HG03354 (cell line): ENCODE results near the gene RNU1-2.
"Not testable (repeated sequence)": the region's sequence is repeated elsewhere in the genome, so short reads cannot be mapped to it uniquely, and the experiment has no call there.

Source experiments
- ATAC-seq: cut with Tn5 transposase; IDR thresholded peaks from one replicate; pipeline ENCODE4 v1.9.1; 2021; ENCODE audit warnings: mild to moderate bottlenecking; ENCODE audit not compliant: unreplicated experiment, poor library complexity, severe bottlenecking

RNU1-2 gene

DNA sequence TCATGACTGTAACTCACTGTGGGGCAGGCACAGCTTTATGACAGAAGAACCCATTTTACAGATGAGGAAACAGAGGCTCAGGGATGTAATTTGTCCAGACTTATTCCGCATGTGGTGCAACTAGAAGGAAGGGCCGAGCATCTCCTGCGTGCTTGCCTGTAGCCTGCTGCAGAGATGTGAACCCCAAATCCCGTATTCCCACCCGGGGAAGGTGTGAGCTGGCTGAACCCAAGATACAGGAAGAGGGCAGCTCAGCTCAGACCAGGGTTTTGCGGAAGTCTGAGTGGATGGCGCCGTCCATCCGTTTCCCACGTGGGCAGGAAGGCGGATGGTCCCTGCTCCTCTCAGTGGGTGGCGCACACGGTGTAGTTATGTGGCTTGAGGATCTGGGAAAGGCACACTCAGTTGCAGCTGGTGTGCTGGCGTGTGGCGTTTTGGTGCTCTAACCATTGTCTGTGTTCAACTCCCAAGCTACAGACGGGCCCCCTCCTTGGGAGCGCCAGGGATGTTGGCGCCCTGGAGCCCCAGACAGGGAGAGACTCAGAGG lies 27.2 kb downstream of the RNU1-2 start:
- no peak for ATAC-seq

DNA sequence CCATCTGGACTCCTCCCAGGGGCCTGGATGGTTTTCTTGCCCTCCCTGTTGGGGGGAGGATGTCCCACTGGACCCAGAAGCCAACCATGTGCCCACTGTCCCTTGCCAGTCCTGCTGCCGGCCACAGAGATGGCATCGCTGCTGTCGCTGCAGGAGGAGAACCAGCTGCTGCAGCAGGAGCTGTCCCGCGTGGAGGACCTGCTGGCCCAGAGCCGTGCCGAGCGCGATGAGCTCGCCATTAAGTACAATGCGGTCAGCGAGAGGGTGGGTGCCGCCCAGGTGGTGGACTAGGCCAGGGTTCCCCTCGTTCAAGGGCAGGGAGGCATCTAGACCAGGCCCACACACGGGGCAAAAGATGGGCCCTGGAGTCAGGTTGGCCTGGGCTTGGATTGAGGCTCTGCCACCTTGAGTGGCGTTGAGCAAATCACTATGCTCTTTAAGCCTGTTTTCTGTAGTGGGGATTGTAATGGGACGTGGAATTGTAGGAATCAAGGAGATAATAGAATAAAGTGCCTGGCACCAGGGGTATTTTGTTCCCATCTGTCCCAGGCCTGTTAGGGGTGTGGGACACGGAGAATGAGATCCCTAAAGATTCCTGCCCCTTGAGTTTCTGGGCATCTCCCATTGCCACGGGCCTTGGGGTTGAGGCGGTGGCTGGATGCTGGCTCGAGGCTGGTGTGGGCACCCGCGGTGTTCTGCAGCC lies 28.6 kb downstream of the RNU1-2 start:
- no peak for ATAC-seq

DNA sequence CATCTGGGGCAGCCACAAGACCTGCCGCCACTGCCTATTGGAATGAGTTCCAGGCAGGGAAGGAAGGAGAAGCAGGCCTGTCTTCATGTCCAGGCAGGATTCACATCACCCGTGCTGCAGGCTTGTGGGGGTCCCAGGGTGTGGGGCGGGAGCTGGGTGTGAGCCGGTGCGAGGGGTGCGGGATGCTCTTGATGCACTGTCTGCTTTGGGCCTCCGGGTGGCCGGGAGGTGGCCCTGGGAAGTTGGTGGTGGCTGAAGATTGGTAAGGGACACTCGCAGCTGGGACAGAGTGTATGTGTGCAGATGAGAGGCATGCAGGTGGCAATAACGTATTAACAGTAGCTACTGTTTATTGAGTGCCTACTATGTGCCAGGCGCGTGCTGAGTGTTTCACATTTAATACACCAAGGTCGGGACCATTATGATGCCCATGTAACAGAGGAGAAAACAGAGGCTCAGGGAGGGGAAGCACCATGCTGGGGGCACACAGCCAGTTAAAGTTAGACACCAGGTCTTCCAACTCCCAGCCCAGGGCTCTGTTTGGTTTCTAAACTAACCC lies 29.2 kb downstream of the RNU1-2 start:
- no peak for ATAC-seq

DNA sequence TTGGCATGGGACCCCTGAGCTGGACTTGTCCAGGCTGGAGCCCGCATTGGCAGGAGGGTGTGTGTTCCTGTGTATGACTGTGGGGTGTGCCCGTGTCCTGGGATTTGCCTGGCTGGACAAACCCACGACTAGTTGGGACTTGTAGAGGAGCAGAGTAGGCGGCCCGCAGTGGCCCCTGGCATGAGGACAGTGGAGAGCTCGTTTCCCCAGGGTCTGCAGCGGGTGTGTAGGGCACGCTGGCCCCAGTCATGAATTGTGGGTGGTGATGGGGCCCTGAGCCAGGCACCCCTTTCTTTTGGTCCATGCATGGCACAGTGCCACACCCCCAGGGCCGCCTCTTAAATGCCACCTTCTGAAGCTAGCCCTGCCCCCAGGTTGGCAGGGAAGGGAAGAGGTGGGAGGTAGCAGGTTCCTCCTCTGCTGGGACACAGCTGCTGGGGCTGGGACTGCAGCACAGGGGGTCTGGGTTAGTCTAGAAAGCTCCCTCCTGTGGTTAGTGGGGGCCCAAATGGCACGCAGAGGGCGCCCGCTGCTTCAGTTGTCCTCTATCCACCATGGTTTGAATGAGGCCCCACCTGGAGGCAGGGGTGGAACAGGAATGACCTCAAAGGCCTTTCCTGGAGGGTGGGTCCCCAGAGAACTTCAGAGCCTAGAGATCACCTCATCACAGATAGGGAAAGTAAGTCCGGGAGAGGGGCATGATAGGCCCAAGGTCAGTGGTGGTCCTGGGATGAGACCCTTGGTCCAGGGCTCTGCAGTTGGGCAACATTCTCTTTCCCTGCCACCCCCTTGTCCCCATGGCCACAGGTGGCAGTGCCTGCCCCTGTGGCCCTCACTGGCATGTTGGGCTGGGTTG lies 30.1 kb downstream of the RNU1-2 start:
- ATAC-seq = no peak

DNA sequence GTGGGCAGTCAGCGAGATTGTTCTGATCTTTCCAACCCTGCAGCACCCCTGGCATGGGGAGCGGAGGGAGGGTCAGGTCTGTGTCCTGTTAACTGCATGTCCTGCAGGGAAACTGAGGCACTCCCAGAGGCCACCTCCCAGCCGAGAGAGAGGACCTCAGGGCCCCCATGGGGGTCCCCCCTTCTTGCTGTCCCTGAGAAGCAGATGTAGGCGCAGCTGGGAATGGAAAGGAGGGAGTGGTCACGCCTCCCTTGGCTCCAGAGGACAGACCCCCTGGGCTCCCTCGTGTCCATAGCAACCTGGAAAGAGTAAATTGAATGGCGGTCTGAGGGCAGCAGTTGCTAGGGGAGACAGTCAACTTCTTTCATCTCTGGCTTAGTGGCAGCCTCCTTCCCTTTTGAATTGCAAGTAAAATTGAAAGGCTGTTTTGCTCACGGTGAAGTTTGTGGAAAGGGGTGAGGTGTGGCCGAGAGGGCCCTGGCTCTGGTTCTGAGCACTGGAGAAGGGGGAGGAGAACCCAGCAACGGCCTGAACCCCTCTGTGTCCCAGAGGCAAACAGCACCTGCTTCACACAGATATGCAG lies 30.8 kb downstream of the RNU1-2 start:
- no peak for ATAC-seq

DNA sequence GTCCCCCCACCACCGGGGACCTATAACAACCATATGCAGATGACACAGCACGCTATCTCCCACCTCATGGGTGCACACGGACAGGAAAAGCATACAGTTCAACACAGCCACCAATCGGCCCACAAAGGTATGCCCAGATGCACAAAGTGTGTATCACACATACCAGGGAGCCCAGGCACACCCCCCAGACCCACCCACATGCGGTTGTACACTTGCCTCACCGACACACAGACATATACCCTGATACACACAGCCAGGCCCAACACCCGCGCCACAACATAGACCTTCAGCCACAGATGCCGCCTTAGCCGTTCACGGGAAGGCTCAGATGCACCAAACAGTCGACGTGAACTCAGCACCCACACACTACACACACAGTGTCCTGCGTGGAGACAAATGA lies 31.5 kb downstream of the RNU1-2 start:
- no peak for ATAC-seq

DNA sequence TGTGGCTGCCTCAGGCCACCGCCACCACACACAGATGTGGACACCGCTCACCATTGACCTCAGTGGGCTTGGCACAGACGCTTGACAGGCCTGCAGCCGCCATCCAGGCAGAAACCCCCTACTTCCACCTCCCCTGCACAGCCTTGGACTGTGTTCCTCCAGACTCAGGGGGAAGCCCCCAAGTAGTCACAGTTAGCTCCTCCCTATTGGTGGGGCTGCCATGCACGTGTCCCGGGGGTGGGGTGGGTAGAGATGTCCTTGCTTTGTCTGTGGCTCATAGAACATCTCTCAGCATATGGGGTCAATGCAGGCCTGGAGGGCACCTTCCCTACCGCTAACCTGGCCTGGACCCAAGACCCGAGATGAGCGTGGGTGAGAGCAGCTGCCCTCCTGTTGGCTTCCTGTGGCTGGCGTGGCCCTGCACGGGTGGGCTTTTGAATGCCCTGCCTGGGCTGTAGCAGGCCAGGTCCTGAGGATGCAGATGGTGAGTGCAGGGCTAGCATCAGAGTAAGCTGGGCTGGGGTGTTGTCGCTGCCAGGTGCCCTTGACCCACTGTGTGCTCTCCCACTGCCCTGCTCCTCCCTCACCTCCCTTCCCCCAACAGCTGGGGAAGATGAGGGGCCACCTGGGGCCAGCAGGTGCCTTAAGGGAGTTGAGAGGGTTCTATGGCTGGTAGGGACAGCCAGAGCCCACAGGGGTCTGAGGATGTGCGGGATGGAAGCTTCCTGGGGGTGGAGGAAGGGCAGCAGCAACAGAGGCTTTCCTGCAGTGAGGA lies 32.1 kb downstream of the RNU1-2 start:
- ATAC-seq = no peak

DNA sequence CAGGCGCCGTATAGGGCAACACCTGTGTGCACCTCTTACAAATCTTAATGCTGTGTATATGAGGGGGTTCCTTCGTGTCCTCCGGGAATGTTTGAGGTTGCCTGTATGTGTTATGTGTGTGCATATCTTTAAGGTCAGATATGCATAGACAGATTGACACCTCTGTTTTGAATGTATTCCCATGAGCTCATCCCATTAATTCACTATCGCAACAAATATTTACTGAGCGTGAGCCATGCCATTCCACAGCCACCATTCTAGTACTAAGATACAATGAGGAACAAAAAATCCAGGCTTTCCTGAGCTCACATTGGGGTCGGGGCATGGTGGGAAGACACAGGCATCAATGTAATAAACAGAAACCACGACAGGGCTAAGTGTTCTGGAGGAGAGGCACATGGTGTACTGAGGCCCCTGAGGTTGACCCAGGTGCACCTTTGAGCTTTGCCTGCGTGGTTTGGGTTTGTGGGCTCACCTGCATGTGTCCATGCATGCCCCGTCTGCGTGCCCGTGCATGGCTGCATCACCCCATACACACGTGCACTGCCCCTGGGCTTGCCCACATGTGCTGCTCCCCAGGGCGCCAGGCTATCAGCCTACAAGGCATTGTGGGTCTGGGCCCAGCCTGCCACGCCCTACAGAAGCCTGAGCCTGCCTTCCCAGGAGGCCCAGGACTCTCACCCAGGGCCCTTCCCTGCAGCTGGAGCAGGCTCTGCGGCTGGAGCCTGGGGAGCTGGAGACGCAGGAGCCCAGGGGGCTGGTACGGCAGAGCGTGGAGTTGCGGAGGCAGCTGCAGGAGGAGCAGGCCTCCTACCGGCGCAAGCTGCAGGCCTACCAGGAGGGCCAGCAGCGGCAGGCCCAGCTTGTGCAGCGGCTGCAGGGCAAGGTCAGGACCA lies 33.6 kb downstream of the RNU1-2 start:
- not testable (repeated sequence) for ATAC-seq

DNA sequence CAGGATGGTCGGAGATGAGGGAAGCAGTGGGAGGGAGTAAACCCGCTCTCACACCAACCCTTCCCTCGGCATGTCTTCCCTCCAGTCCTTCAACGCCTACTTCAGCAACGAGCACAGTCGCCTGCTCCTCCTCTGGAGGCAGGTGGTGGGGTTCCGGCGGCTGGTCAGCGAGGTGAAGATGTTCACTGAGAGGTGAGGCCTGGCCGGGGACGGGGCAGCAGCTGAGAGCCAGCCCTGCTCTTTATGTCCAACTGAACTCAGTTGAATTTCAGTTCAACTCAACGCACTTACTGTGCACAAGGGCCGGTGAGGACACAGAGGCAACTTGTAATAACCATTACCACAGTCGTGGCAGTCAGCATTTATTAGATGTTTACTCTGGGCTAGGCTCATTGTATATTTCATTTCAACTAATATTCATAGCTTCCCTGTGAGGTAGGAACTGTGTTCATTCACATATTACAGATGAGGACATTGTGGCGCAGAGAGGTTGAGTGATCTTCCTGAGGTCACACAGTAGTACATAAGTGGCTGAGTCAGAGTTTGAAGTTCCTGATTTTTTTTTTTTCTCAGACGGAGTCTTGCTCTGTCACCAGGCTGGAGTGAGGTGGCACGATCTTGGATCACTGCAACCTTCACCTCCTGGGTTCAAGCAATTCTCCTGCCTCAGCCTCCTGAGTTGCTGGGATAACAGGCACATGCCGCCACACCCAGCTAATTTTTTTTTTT lies 35.6 kb downstream of the RNU1-2 start:
- ATAC-seq = not testable (repeated sequence)

DNA sequence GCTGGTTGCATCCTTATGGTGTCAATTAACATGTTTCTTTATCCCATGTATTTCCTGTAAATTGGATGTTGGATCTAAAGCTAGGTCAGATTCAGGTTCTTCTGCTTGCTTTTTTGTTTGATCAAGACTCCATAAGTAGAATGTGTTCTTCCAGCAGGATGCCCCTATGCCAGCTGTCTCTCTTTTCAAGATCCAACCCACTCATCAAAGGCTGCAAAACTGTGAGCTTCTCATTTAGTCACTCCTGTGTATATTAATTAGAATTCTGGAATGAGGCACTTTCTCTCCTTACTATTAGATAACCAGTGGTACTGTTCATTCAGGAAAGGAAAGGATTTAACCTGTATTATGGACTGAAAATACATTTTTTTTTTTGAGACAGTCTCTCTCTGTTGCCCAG lies 38.2 kb downstream of the RNU1-2 start:
- not testable (repeated sequence) for ATAC-seq

DNA sequence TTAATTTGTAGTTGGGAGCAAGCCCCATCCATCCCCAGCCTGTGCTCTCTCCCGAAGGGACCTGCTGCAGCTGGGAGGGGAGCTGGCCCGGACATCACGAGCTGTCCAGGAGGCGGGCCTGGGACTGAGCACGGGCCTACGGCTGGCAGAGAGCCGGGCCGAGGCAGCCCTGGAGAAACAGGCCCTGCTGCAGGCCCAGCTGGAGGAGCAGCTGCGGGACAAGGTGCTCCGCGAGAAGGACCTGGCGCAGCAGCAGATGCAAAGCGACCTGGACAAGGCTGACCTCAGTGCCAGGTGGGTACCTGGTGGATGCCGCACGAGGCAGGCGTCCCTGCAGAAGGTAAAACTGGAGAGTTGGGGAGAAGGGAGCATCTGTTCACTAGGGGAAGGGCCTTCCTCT lies 40.8 kb downstream of the RNU1-2 start:
- ATAC-seq = not testable (repeated sequence)

DNA sequence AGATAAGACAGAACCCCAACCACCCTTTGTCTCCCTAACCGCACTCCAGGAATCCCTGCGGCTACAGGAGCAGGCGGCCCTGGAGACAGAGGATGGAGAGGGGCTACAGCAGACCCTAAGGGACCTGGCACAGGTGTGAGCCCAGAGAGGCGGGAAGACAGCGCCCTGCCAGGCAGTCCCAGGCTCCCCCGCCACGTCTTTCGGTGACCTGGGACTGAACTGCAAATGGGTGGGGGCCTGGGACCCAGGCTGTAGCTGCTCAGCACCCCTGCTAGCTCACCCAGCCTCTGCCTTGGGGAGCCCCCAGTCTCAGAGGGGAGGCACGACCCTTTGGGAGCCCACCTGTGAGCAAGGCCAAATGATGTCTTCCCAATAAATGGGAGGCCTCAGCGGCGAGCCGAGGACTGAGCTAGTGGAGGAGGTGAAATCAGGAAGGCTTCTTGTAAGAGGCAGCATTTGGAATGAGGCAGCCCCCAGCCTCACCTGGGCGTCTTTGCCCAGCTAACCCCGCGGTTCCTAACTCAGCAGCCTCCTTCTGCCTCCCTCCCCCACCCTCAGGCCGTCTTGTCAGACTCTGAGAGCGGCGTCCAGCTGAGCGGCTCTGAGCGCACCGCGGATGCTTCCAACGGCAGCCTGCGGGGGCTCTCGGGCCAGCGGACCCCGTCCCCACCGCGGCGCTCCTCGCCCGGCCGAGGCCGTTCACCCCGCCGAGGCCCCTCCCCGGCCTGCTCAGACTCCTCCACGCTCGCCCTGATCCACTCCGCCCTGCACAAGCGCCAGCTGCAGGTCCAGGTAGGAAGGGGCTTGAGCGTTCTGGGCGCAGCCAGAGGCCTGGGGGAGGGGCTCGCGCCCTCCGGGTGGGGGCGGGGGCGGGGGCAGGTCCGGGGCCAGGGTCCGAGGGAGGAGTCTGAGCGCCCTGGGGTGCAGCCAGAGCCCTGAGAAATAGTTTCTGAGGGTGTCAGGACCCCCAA lies 42.9 kb downstream of the RNU1-2 start:
- ATAC-seq = no peak

DNA sequence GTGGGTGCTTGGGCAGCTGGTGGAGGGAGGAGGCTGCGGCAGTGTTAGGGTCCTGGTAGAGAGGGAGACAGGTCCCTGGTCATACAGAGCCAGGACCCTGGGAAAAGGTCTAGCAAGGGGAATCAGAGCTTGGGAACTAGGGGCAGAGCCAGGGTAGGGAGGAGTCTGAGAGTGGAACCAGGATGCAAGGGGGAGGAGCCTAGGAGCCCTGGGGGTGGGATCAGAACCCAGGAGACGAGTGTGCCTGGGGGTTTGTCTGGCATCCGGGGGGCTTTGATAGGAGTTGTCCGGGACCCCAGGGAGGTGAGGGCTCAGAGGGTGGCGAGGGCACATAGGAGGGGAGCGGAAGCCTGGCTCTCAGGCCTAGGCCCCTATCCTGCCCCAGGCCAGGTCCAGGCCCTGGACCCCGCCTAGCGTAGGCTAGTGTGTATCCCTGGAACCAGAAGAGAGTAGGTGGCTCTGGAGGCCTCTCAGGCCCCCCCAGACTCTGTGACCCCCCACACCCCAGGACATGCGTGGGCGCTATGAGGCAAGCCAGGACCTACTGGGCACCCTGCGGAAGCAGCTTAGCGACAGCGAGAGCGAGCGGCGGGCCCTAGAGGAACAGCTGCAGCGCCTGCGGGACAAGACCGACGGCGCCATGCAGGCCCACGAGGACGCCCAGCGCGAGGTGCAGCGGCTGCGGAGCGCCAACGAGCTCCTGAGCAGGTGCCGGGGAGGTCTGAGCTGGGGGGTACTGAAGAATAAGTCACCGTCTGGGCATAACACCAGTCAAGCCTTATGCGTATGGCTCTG lies 43.8 kb downstream of the RNU1-2 start:
- ATAC-seq = not testable (repeated sequence)

DNA sequence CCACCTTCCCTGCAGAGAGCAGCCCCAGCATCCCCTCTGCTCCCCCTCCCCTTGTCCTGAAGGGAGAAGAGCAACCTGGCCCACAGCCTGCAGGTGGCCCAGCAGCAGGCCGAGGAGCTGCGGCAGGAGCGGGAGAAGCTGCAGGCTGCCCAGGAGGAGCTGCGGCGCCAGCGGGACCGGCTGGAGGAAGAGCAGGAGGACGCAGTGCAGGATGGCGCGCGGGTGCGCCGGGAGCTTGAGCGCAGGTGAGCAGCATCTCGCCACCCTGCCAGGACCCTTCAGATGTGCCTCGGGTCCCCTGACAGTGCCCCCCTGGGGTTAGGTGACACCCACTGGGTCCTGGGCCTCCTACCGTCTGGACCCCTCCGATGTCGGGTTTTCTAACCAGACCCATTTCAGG lies 48.3 kb downstream of the RNU1-2 start:
- no peak for ATAC-seq

DNA sequence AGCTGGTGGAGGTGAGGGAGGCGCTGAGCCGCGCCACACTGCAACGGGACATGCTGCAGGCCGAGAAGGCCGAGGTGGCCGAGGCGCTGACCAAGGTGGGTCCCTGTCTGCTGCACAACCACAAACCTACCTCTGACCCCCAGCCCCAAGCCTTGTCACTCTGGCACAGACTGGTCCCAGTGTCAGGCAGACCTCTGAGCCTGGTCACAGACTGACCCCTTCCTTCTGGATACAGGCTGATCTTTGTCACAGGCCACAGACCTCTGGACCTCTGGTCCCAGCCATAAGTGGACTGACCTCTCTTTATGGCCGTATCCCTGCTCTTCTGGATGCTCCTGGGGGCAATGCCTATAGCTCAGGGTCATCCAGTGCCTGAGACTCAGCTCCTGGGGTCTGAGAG lies 49.7 kb downstream of the RNU1-2 start:
- not testable (repeated sequence) for ATAC-seq
